HCT116 (cell line): ENCODE results near the gene ENTPD7. TPM values are rescaled to one million over a fixed set of nuclear protein-coding genes. Genes with fewer than 3 reads are reported as not detected.

Source experiments
- ATAC-seq: fragments of 200-7000 bp; cut with Tn5 transposase; 2 replicates; pipeline ENCODE4 v1.9.1; 2020; ENCODE audit warnings: mild to moderate bottlenecking, moderate library complexity
- BruUV-seq: library from RNA; stranded (reverse); fragments of 400-500 nt; replicated peaks from 2 replicates; lab custom pipeline; 2021; lab: Mats Ljungman, UMichigan
- CTCF ChIA-PET: fragments of 300-600 bp; sonication (Branson Sonifier 250); formaldehyde crosslinking; loops from one replicate; lab custom pipeline; 2021; ENCODE audit warnings: antibody characterized with exemption; lab: Charles Lee
- POLR2A ChIA-PET: fragments of 300-600, 350-600 bp; sonication (Branson Sonifier 250); formaldehyde crosslinking; loops from one replicate; lab custom pipeline; 2021; ENCODE audit warnings: antibody characterized with exemption; lab: Charles Lee
- RAD21 ChIA-PET, 2 experiments: fragments of 300-600 bp; sonication (Branson Sonifier 250); formaldehyde crosslinking; loops; one replicate each; lab custom pipeline; 2023; ENCODE audit warnings: low total read pairs in 2 of 2; ENCODE audit not compliant: uncharacterized antibody in 2 of 2, unreplicated experiment in 2 of 2, low non-redundant PET in 1 of 2; lab: Charles Lee
- DNase-seq: peaks from one replicate; pipeline ENCODE4 v3.0.0-alpha.2; 2010; ENCODE audit warnings: low read depth, low spot score
- H2AFZ ChIP-seq: fragments of 200-600 bp; shearing (Covaris generic), sonication (generic); 2 replicates; pipeline ENCODE4 v1.6.1; 2017; ENCODE audit warnings: low read depth, mixed run types, mixed read lengths, antibody characterized with exemption, low read length; ENCODE audit not compliant: poor library complexity, severe bottlenecking
- H3K27ac ChIP-seq: 2 replicates; pipeline ENCODE4 v1.5.1; 2012; ENCODE audit warnings: low read depth, low read length
- H3K27me3 ChIP-seq: fragments of 200-600 bp; sonication (generic); 2 replicates; pipeline ENCODE4 v1.6.1; 2016; ENCODE audit warnings: mixed run types, low read length, mixed read lengths; ENCODE audit not compliant: insufficient read depth
- H3K36me3 ChIP-seq, 2 experiments: fragments of 200-500 bp in 1 of 2; fragments of 200-600 bp in 1 of 2; sonication (Bioruptor generic) in 1 of 2; sonication (generic) in 1 of 2; 2 replicates each; pipeline versions ENCODE4 v1.5.1 to v1.6.1; 2014 to 2016; ENCODE audit warnings: low read length in 2 of 2, inconsistent platforms in 1 of 2, mixed read lengths in 1 of 2, mixed run types in 1 of 2; ENCODE audit not compliant: insufficient read depth in 2 of 2, control insufficient read depth in 1 of 2
- H3K4me1 ChIP-seq, 2 experiments: fragments of 200-600 bp in 1 of 2; sonication (generic) in 1 of 2; 2 replicates each; pipeline versions ENCODE4 v1.5.1 to v1.6.1; 2012 to 2017; ENCODE audit warnings: low read length in 2 of 2, inconsistent platforms in 1 of 2, mild to moderate bottlenecking in 1 of 2, mixed read lengths in 1 of 2, mixed run types in 1 of 2, moderate library complexity in 1 of 2; ENCODE audit not compliant: insufficient read depth in 2 of 2, control insufficient read depth in 1 of 2
- H3K4me2 ChIP-seq: fragments of 200-600 bp; sonication (generic); 2 replicates; pipeline ENCODE4 v1.6.1; 2017; ENCODE audit warnings: mixed run types, low read length, mixed read lengths
- H3K4me3 ChIP-seq, 2 experiments: fragments of 200-600 bp in 1 of 2; sonication (generic) in 1 of 2; replicated peaks in 1 of 2; 2 replicates each; pipeline ENCODE4 v1.5.1; 2011 to 2016; ENCODE audit warnings: low read length in 2 of 2, control low read depth in 1 of 2, low read depth in 1 of 2, mild to moderate bottlenecking in 1 of 2, mixed read lengths in 1 of 2, mixed run types in 1 of 2
- H3K79me2 ChIP-seq: fragments of 200-600 bp; sonication (generic); 2 replicates; pipeline ENCODE4 v1.6.1; 2017; ENCODE audit warnings: mild to moderate bottlenecking, mixed run types, low read length, moderate library complexity, mixed read lengths; ENCODE audit not compliant: insufficient read depth
- H3K9ac ChIP-seq: fragments of 200-600 bp; sonication (generic); 2 replicates; pipeline ENCODE4 v1.6.1; 2016; ENCODE audit warnings: low read length, mixed read lengths
- H3K9me2 ChIP-seq: fragments of 200-600 bp; sonication (generic), shearing (Covaris generic); 2 replicates; pipeline ENCODE4 v1.6.1; 2017; ENCODE audit warnings: mixed run types, mild to moderate bottlenecking, moderate library complexity; ENCODE audit not compliant: insufficient read depth
- H3K9me3 ChIP-seq, 2 experiments: fragments of 200-500 bp in 1 of 2; fragments of 200-600 bp in 1 of 2; sonication (Bioruptor generic) in 1 of 2; sonication (generic) in 1 of 2; 2 replicates each; pipeline ENCODE4 v1.6.1; 2014 to 2017; ENCODE audit warnings: low read length in 2 of 2, mixed read lengths in 2 of 2, inconsistent platforms in 1 of 2, low read depth in 1 of 2, mild to moderate bottlenecking in 1 of 2, mixed run types in 1 of 2, moderate library complexity in 1 of 2; ENCODE audit not compliant: control insufficient read depth in 1 of 2, insufficient read depth in 1 of 2
- H4K20me1 ChIP-seq: fragments of 200-600 bp; sonication (generic), shearing (Covaris generic); 2 replicates; pipeline ENCODE4 v1.6.1; 2017; ENCODE audit warnings: mixed run types, mild to moderate bottlenecking, moderate library complexity; ENCODE audit not compliant: insufficient read depth
- EGR1 ChIP-seq: IDR thresholded peaks from 2 replicates; pipeline ENCODE4 v1.6.1; 2012; ENCODE audit warnings: low read depth
- ELF1 ChIP-seq: IDR thresholded peaks from 2 replicates; pipeline ENCODE4 v1.6.1; 2012; ENCODE audit warnings: low read depth, borderline replicate concordance
- YY1 ChIP-seq: IDR thresholded peaks from 2 replicates; pipeline ENCODE4 v1.6.1; 2011; ENCODE audit warnings: low read length, low read depth, moderate library complexity, mild to moderate bottlenecking; ENCODE audit not compliant: insufficient replicate concordance; ENCODE audit errors: extremely low read depth
- ZFX ChIP-seq: fragments of 450-650 bp; IDR thresholded peaks from 2 replicates; pipeline ENCODE4 v1.6.1; 2017
- ZNF274 ChIP-seq: fragments of 200-500 bp; sonication (Bioruptor generic); IDR thresholded peaks from 2 replicates; pipeline ENCODE4 v1.6.1; 2014; ENCODE audit warnings: mild to moderate bottlenecking, low read depth, low read length, inconsistent platforms
- intact Hi-C: fragments of 100-400 bp; cut with micrococcal nuclease; formaldehyde crosslinking; loops from 2 replicates; pipeline ENCODE4 v1.10.0; 2022
- total RNA-seq: library from RNA; stranded (reverse); gene quantifications from one replicate; pipeline ENCODE4 v1.2.1, GENCODE V29; 2021; ENCODE audit not compliant: unreplicated experiment
- TF ChIP-seq, protein P1 (sequence below): IDR thresholded peaks from 2 replicates; pipeline ENCODE4 v1.6.1; 2012

The ENTPD7 gene
- total RNA-seq, 1 experiment from 2014 or later: 12.3 TPM

DNA sequence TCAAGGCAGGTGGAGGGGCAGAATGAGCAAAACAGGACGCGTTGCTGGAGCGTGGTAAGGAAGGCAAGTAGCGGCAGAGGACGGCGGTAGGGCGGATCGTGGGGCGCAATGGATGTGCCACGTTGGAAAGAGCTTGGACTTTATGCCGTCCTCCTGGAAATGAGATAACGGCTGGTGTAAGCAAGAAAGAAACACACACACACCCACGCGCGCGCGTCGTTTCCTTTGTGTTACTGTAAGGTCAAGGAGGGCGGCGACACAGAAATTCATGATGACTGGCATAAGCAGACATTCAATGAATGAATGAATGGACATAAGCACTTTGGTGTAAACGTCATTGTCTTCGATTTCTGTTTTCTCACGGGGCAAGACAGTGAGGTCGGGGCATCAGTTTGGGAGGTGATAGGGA, 683 bp upstream of the ENTPD7 start:
- peak overlapping the region; percentile 89 to 92 for H3K4me3 ChIP-seq
- H3K79me2 ChIP-seq: peaks cover 10% of the 10 kb centered on the region
- ATAC-seq (peak; percentile 5), DNase-seq (peak; percentile 12)
- H3K9me2 ChIP-seq: no peaks in the 10 kb centered on the region
- ChIA-PET POLR2A (interaction anchor here (0.6 to 1.9 kb wide), 9 partner anchors 9 to 228 kb away, joined by 3 to 18 read pairs (median 3); partner anchors contain the start of genes GOT1 and SLC25A28), RAD21 (no interaction called here), CTCF (interaction anchor here (0.8 to 1.4 kb wide), 6 partner anchors 10 to 270 kb away, joined by 3 to 7 read pairs (median 4); no protein-coding TSS in a partner anchor)
- peak overlapping the region; percentile 89 for H3K4me2 ChIP-seq
- H3K27ac ChIP-seq: peak overlapping the region; percentile 34; the same call in 1 of the 2 replicates
- BruUV-seq: TSS peak; percentile 68
- TF ChIP-seq, protein P1, sequence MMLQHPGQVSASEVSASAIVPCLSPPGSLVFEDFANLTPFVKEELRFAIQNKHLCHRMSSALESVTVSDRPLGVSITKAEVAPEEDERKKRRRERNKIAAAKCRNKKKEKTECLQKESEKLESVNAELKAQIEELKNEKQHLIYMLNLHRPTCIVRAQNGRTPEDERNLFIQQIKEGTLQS: no peak
- TF ChIP-seq ZNF274 (no peak), ELF1 (no peak), EGR1 (peak; percentile 57)
- no peaks in the 10 kb centered on the region for H3K9me3 ChIP-seq
- no peaks in the 10 kb centered on the region for H4K20me1 ChIP-seq
- H2AFZ ChIP-seq: peak overlapping the region; percentile 59
- H3K9ac ChIP-seq: peak overlapping the region; percentile 86
- H3K36me3 ChIP-seq: peaks cover 2 to 4% of the 10 kb centered on the region in 2 experiments; a peak in 2 of 4 replicates
- intact Hi-C loops: loop anchor here (1.0 kb wide), 1 partner anchor 37 kb away; no protein-coding TSS in a partner anchor
- H3K4me1 ChIP-seq: peaks cover 6 to 30% of the 10 kb centered on the region in 2 experiments; a peak in 3 of 4 replicates
- H3K27me3 ChIP-seq: no peaks in the 10 kb centered on the region

DNA sequence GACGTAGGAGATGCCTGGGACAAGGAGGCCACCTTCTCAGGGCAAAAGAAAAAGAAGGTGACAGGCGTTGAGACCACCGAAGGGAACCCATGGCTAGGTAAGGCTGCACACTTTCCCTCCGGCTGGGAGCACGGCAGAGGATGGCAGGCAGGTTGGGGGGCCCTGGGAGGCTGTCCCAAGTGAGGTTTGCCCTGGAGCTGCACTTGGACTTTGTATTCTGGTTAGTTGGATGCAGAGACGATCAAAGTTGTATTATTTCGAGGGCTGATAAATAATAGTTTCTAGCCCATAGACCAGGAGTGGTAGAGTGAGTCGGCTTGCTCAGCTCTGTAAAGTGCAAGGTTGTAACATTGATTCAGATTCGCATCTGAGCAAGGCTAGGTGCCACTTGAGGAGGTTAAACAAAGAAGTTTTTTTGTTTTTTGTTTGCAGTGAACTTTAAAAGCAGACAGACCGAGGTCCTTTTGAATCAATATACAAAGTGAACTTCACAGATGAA, 608 bp downstream of the ENTPD7 start:
- Histone ChIP-seq H4K20me1 (no peaks in the 10 kb centered on the region), H3K79me2 (peaks cover 10% of the 10 kb centered on the region), H3K27ac (peak overlapping the region; percentile 51), H3K27me3 (no peaks in the 10 kb centered on the region), H3K4me2 (peak overlapping the region; percentile 89), H3K9me2 (no peaks in the 10 kb centered on the region), H3K36me3 (peaks cover 2 to 4% of the 10 kb centered on the region in 2 experiments; a peak in 3 of 4 replicates), H3K9ac (peak overlapping the region; percentile 86), H3K4me1 (peaks cover 6 to 30% of the 10 kb centered on the region in 2 experiments; a peak in 3 of 4 replicates), H2AFZ (peak overlapping the region; percentile 30), H3K9me3 (no peaks in the 10 kb centered on the region), H3K4me3 (peak overlapping the region; percentile 89 to 92)
- intact Hi-C loops: loop anchor here (1.0 kb wide), 1 partner anchor 39 kb away; no protein-coding TSS in a partner anchor
- POLR2A ChIA-PET: interaction anchor here (1.0 to 1.9 kb wide), 7 partner anchors 12 to 229 kb away, joined by 3 to 18 read pairs (median 5); partner anchors contain the start of genes GOT1 and SLC25A28
- no peak for DNase-seq
- TF ChIP-seq ZFX (no peak), YY1 (peak; percentile 3)
- no peak for ATAC-seq
- CTCF ChIA-PET: interaction anchor here (0.8 to 1.4 kb wide), 7 partner anchors 22 to 386 kb away, joined by 3 to 7 read pairs (median 3); partner anchors contain the start of genes COX15 and CUTC
- BruUV-seq: TSS peak; percentile 48
- RAD21 ChIA-PET: no interaction called here
